ENCODE data around the gene COG2.

COG2 gene

GRCh38 chr1:230725256-230726012 lies 83.2 kb downstream of the COG2 start:
- H3K9ac ChIP-seq, result no peak overlapping the region
- no peaks in the 10 kb centered on the region for H3K36me3 ChIP-seq
- H3K27ac ChIP-seq, result no peak overlapping the region
- no peaks in the 10 kb centered on the region for H4K20me1 ChIP-seq
- H3K27me3 ChIP-seq, result no peaks in the 10 kb centered on the region
- no peak overlapping the region for H3K4me2 ChIP-seq
- H3K4me3 ChIP-seq, result no peak overlapping the region
- TF ChIP-seq Cebpa-rat (IDR thresholded peaks at IDR 0.05), result no peak
- no peaks in the 10 kb centered on the region for H3K4me1 ChIP-seq
- H3K9me3 ChIP-seq, result peaks cover 28% of the 10 kb centered on the region

GRCh38 chr1:230728710-230729392 lies 86.6 kb downstream of the COG2 start:
- no peaks in the 10 kb centered on the region for H4K20me1 ChIP-seq

GRCh38 chr1:230730977-230731376 lies 88.7 kb downstream of the COG2 start:
- H3K4me2 ChIP-seq, result no peak overlapping the region

More at GRCh38 chr1:230728710-230729392, 86.6 kb downstream of the COG2 start:
- Histone ChIP-seq H3K9ac (no peak overlapping the region), H3K4me2 (no peak overlapping the region), H3K4me1 (no peaks in the 10 kb centered on the region), H3K27ac (no peak overlapping the region), H3K36me3 (no peaks in the 10 kb centered on the region), H3K27me3 (no peaks in the 10 kb centered on the region), H3K9me3 (no peaks in the 10 kb centered on the region), H3K4me3 (no peak overlapping the region)
- TF ChIP-seq Cebpa-rat (IDR thresholded peaks at IDR 0.05), result no peak

GRCh38 chr1:230735447-230735846 lies 93.2 kb downstream of the COG2 start:
- Histone ChIP-seq H3K4me2 (no peak overlapping the region), H3K27ac (no peak overlapping the region), H3K27me3 (no peaks in the 10 kb centered on the region), H4K20me1 (no peaks in the 10 kb centered on the region), H3K36me3 (no peaks in the 10 kb centered on the region), H3K9ac (no peak overlapping the region), H3K4me3 (no peak overlapping the region), H3K9me3 (no peaks in the 10 kb centered on the region), H3K4me1 (no peaks in the 10 kb centered on the region)
- no peak for TF ChIP-seq Cebpa-rat (IDR thresholded peaks at IDR 0.05)

More at GRCh38 chr1:230730977-230731376, 88.7 kb downstream of the COG2 start:
- no peak for TF ChIP-seq Cebpa-rat (IDR thresholded peaks at IDR 0.05)
- no peak overlapping the region for H3K4me3 ChIP-seq
- H3K4me1 ChIP-seq, result no peaks in the 10 kb centered on the region
- no peaks in the 10 kb centered on the region for H3K36me3 ChIP-seq
- no peak overlapping the region for H3K27ac ChIP-seq
- H4K20me1 ChIP-seq, result no peaks in the 10 kb centered on the region
- H3K9me3 ChIP-seq, result no peaks in the 10 kb centered on the region
- H3K9ac ChIP-seq, result no peak overlapping the region
- H3K27me3 ChIP-seq, result no peaks in the 10 kb centered on the region

GRCh38 chr1:230737622-230738262 lies 95.5 kb downstream of the COG2 start:
- no peaks in the 10 kb centered on the region for H3K4me1 ChIP-seq
- no peaks in the 10 kb centered on the region for H3K27me3 ChIP-seq
- H4K20me1 ChIP-seq, result no peaks in the 10 kb centered on the region
- no peak for TF ChIP-seq Cebpa-rat (IDR thresholded peaks at IDR 0.05)
- no peak overlapping the region for H3K4me3 ChIP-seq
- no peak overlapping the region for H3K4me2 ChIP-seq
- H3K9ac ChIP-seq, result no peak overlapping the region
- no peaks in the 10 kb centered on the region for H3K36me3 ChIP-seq
- H3K9me3 ChIP-seq, result no peaks in the 10 kb centered on the region
- H3K27ac ChIP-seq, result no peak overlapping the region

GRCh38 chr1:230739564-230740290 lies 97.4 kb downstream of the COG2 start:
- Histone ChIP-seq H3K4me2 (no peak overlapping the region), H3K9ac (no peak overlapping the region), H3K4me1 (no peaks in the 10 kb centered on the region), H3K4me3 (no peak overlapping the region), H3K9me3 (no peaks in the 10 kb centered on the region), H4K20me1 (no peaks in the 10 kb centered on the region), H3K27ac (no peak overlapping the region), H3K36me3 (no peaks in the 10 kb centered on the region), H3K27me3 (no peaks in the 10 kb centered on the region)
- no peak for TF ChIP-seq Cebpa-rat (IDR thresholded peaks at IDR 0.05)

Data from BLaER1 (cell line).